GM15510 (cell line): ENCODE measurements around the gene TTBK2.

Source experiments
- POLR2A ChIP-seq: IDR thresholded peaks from 3 replicates; pipeline ENCODE4 v1.6.1; 2011; ENCODE audit warnings: borderline replicate concordance; ENCODE audit not compliant: insufficient read length; ENCODE audit errors: extremely low read depth

The TTBK2 gene

DNA sequence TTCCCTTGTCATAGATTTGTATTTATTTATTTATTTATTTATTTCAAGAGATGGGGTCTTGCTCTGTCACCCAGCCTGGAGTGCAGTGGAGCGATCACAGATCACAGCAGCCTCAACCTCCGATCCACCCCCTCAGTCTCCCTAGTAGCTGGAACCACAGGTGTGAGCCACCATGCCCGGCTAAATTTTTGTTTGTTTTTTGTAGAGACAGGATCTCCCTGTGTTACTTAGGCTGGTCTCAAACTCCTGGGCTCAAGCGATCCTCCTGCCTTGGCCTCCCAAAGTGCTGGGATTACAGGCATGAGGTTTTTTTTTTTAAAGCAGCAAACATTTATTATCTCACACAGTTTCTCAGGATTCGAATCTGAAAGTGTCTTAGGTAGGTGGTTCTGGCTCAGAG is 2.5 kb downstream of the TTBK2 start:
- no peak for TF ChIP-seq POLR2A

DNA sequence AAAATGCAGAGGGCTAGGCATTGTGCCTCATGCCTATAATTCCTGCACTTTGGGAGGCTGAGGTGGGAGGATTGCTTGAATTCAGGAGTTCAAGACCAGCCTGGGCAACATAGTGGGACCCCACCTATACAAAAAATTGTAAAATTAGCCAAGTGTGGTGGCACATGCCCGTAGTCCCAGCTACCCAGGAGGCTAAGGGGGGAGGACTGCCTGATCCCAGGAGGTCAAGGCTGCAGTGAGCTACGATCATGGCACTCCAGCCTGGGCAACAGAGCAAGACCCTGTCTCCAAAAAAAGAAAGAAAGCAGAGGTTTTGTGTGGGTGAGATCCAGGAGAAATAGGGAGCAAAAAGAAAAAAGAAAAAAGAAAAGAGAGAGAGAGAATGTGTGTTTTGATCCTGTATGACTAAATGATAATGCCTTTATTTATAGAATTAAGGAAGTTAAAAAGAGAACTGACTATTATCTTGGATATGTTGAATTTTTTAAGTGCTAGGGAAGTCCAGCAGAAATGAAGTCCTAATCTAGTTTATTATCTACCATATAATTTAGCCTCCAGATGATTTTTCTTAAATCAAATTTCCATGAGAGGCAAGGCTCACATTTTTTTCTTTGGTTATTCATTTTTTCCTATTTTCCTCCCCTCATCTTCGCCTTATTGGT is 4.8 kb downstream of the TTBK2 start:
- TF ChIP-seq POLR2A, result no peak

DNA sequence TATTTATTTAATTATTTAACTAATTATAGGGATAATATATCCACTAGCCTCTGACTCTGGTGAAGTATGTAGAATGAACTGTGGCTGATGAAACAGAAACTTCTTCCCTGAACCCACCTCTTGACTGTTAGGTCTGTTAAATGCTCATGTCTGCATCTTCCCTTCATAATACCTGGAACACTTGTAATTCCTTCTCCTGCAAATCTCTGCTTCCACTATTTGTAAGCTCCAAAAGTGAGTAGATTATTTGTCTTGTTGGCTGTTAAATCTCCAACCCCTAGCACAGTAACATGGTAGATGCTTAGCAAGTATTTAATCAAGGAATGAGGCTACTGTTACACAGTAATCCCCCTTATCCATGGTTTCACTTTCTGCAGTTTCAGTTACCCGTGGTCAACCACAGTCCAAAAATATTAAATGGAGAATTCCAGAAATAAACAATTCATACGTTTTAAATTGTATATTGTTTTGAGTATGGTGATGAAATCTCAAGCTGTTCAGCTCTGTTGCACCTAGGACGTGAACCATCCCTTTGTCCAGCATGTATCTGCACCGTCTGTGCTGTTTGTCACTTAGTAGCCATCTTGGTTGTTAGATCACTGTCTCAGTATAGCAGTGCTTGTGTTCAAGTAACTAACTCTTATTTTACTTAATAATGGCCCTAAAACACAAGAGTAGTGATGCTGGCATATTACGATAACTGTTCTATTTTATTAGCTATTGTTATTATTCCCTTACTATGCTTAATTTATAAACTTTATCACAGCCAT is 5.7 kb downstream of the TTBK2 start:
- no peak for TF ChIP-seq POLR2A

DNA sequence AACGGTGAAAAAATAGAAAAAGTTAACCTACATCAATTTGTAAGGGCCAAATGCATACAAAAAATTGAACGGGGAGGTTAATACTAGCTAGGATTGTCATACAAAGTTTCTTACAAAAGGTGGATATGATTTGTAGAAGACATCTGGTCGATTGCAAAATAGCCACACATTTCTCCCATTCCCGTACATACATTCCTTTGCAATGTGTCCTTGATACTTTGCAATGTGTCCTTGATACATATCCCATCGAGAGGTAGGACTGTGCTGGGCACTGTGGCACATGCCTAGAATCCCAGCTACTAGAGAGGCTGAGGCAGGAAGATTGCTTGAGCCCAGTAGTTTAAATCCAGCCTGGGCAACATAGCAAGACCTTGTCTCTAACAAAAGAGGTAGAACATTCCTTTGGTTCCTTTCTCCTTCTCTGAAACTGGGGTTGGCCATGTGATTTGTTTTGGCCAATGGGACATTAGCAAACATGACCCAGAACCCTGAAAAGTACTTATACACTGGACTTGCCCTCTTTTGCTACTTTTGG is 9.5 kb downstream of the TTBK2 start:
- no peak for TF ChIP-seq POLR2A

DNA sequence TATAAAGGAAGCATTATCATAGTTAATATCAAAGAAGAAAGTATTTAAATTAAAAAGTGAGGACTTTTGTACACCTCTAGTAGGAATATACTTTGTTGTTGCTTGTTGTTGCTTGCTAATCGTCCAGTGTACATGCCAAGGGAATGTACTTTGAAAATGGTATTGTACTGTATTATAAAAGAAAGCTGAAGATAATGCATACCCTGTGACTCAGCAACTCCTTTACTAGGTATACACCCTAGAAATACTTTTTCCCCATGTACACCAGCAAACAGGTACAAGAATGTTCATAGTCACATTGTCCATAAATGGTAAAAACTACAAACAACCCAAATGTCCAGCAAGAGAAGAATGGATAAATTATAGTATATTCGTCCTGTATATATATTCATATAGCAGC is 12.0 kb downstream of the TTBK2 start:
- TF ChIP-seq POLR2A, result no peak

DNA sequence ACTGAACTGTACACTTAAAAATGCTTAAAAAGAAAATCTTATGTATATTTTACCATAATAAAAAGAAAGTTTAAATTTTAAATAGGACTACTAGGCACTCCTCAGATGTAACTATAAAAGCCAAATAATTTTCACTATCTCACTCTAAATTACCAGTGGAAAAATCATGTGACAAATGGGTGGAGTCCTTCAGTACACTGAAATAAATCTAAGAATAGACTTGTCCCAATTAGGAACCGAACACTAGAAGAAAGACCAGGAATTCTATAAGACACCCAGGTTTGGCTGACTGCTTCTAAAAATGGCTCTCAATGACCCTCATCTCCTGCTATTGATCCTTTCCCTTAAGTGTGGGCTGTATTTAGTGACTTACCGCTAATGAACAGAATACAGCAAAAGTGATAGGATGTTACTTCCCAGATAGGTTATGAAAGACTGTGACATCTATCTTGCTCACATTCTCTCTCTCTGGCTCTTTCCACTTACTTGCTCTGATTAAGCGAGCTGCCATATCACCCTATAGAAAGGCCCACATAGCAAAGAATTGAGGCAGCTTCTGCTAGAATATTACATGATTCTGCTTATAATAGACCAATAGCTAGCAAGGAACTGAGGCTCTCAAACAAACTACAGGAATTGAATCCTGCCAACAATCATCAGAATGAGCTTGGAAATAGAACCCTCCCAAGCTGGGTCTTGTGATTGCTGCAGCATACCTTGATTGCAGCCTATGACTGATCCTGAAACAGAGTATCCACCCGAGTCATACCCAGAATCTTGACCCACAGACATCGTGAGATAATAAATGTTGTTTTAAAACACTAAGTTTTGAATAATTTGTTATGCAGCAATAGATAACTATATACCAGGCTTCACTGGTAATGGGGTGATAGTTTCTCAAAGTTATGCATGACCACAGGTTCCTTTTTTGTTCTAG is 16.9 kb downstream of the TTBK2 start:
- no peak for TF ChIP-seq POLR2A

DNA sequence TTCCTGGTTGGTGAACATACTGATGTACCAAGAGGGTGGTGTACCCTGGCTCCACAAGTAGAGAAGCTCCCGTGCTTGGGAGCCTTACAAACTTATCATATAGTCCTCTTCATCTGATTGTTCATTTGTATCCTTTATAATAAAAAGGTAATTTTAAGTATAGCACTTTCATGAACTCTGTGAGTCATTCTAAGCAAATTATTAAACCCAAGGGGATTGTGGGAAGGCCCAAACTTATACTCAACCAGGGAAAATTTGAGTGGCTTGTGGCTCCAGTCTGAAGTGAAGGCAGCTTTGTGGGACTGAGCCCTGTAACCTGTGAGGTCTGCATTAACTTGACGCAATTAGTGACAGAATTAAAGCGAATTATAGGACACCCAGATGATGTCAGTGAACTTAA is 29.0 kb downstream of the TTBK2 start:
- TF ChIP-seq POLR2A, result no peak

DNA sequence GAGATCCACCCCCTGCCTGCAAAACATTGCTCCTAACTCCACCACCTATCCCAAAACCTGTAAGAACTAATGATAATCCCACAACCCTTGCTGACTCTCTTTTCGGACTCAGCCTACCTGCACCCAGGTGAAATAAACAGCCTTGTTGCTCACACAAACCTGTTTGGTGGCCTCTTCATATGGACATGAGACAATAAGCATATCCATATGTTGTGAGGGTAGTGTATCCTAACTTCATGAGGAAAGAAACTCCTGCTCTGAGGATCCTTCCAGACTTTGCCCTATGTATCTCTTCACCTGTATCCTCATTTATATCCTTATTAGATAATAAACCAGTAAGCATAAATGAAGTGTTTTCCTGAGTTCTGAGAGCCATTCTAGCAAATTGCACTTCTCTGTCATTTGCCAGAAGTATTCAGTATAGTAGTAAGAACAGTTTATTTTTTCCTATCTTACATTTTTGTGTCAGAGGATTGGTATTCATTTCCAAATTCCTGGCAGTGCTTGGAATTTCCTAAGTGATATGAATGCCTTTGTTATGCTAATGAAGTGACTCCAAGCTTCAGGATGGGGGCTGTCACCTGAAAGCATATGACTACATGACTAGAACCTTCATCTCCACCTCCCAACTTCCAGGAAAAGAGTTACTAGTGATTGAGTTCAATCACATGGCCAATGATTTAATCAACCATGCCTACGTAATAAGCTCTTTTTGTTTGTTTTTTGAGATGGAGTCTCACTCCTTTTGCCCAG is 30.2 kb downstream of the TTBK2 start:
- TF ChIP-seq POLR2A, result no peak

DNA sequence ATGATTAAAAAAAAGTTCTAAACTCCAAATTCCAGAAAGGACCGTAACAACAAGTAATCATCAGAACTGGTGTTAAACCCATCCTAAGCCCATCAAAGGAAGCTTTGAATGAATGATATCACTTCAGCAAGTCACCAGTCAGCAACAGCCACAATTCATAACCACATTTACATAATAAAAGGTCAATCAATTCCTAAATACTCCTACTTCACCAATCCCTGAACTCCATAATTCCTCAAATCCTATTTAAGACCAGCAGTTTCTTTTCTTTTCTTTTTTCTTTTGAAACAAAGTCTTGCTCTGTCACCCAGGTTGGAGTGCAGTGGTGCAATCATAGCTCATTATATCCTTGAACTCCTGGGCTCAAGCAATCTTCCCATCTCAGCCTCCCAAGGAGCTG is 40.5 kb downstream of the TTBK2 start:
- no peak for TF ChIP-seq POLR2A

DNA sequence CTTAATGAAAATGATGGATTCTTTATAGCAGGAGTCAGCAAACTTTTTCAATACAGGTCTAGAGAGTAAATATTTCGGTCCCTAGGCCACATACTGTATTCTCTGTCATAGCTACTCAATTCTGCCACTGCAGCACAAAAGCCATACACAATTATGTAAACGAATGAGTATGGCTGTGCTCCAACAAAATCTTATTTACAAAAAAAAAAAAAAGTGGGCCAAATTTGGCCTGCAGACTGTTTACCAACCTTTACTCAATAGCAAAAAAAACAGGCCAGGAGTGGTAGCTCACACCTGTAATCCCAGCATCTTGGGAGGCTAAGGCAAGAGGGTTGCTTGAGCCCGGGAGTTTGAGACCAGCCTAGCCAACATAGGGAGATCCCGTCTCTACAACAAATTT is 41.1 kb downstream of the TTBK2 start:
- TF ChIP-seq POLR2A, result no peak

DNA sequence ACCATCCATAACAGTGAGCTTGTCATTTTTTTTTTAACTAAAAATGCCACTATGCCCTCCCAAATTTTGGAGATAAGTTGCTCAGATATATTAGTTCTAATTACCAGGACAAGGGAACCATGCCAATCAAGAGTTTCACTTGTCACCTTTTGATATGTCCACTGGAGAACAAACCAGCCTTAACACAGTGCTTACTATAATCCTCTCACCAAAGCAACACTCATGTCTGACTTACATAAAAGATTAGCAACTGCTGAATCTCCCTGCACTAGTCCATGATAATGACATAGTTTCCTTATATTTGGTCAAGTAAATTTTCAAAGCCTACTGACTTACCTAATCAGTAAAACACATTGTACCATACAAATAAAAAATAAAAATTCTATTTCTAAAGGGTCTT is 44.4 kb downstream of the TTBK2 start:
- no peak for TF ChIP-seq POLR2A

DNA sequence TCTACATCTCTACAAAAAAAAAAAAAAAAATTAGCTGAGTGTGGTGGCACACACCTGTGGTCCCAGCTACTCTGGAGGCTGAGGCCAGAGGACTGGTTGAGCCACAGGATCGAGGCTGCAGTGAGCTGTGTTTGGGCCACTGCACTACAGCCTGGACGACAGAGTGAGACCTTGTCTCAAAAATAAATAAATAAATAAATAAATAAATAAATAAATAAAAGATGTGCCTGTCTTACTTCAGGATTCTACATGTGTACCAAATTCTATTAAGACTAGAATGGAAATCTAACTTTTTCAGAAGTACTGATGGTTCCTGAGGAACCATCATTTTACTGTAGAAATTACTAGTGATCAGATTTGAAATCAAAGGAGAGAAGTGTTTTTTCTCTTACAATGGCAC is 51.9 kb downstream of the TTBK2 start:
- TF ChIP-seq POLR2A, result no peak

DNA sequence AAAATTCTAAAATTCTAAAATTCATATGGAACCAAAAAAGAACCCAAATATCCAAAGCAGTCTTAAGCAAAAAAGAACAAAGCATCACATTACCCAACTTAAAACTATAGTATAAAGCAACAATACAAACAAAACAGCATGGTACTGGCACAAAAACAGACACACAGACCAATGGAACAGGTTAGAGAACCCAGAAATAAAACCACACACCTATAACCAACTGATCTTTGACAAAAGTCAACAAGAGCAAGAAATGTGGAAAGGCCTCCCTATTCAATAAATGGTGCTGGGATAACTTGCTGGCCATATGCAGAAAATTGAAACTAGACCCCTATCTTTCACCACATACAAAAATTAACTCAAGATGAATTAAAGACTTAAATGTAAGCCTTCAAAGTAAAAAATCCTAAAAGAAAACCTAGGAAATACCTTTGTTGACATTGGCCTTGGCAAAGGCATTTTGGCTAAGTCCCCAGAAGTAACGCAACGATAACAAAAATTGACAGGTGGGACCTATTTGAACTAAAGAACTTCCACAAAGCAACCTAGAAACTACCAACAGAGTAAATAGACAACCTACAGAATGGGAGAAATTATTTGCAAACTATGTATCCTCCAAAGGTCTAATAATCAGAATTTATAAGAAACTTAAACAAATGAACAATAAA is 56.9 kb downstream of the TTBK2 start:
- TF ChIP-seq POLR2A, result no peak
